SK-N-SH treated with all-trans-retinoic acid at 6 μM for 48 hours (cell line): ENCODE measurements around the gene SUFU.

Source experiments
- GLIS3 ChIP-seq: fragments of 250-450 bp; sonication (Bioruptor Pico); IDR thresholded peaks from 2 replicates; pipeline ENCODE4 v1.5.0; 2020; ENCODE audit warnings: mild to moderate bottlenecking, moderate library complexity
- ISL1 ChIP-seq: fragments of 250-450 bp; sonication (Bioruptor Pico); IDR thresholded peaks from 2 replicates; pipeline ENCODE4 v2.1.2; 2022; ENCODE audit warnings: mild to moderate bottlenecking, moderate library complexity
- TCF4 ChIP-seq: fragments of 250-450 bp; sonication (Bioruptor Pico); IDR thresholded peaks from 2 replicates; pipeline ENCODE4 v1.8.0; 2021; ENCODE audit warnings: mild to moderate bottlenecking, moderate library complexity, borderline replicate concordance
- TOX ChIP-seq: fragments of 250-450 bp; sonication (Bioruptor Pico); IDR thresholded peaks from 2 replicates; pipeline ENCODE4 v1.8.0; 2021; ENCODE audit warnings: mild to moderate bottlenecking, moderate library complexity, borderline replicate concordance
- ZFP3 ChIP-seq: fragments of 250-450 bp; sonication (Bioruptor Pico); IDR thresholded peaks from 2 replicates; pipeline ENCODE4 v1.5.0; 2020; ENCODE audit warnings: mild to moderate bottlenecking, moderate library complexity
- ZFP30 ChIP-seq: fragments of 450-650 bp; formaldehyde crosslinking; IDR thresholded peaks from 2 replicates; pipeline ENCODE4 v1.5.0; 2022; ENCODE audit warnings: mild to moderate bottlenecking, moderate library complexity
- ZNF8 ChIP-seq: fragments of 450-650 bp; formaldehyde crosslinking; IDR thresholded peaks from 2 replicates; pipeline ENCODE4 v1.5.0; 2020; ENCODE audit warnings: mild to moderate bottlenecking, moderate library complexity
- TF ChIP-seq, protein P1 (sequence below): fragments of 250-450 bp; sonication (Bioruptor Pico); IDR thresholded peaks from 2 replicates; pipeline ENCODE4 v1.8.0; 2020; ENCODE audit warnings: mild to moderate bottlenecking, moderate library complexity, borderline replicate concordance
- TF ChIP-seq, protein P2 (sequence below): fragments of 250-450 bp; sonication (Bioruptor Pico); IDR thresholded peaks from 2 replicates; pipeline ENCODE4 v1.5.1; 2020; ENCODE audit warnings: low read depth, mild to moderate bottlenecking, moderate library complexity

DNA sequence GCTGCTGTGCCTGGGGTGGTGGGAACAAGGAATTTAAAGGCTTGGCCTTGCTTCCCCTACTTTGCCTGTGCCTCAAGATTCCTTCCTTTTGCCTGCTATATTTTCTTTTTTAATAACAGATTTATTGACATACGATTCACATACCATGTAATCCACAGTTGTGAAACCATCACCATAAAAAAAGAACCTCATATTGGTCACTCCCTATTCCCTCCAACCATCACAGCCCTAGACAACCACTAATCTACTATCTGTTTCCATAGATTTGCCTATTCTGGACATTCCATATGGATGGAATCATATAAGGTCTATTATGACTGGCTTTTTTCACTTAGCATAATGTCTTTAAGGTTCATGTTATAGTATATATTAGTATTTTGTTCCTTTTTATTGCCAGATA is 81.3 kb downstream of the SUFU start:
- TF ChIP-seq, protein P1, sequence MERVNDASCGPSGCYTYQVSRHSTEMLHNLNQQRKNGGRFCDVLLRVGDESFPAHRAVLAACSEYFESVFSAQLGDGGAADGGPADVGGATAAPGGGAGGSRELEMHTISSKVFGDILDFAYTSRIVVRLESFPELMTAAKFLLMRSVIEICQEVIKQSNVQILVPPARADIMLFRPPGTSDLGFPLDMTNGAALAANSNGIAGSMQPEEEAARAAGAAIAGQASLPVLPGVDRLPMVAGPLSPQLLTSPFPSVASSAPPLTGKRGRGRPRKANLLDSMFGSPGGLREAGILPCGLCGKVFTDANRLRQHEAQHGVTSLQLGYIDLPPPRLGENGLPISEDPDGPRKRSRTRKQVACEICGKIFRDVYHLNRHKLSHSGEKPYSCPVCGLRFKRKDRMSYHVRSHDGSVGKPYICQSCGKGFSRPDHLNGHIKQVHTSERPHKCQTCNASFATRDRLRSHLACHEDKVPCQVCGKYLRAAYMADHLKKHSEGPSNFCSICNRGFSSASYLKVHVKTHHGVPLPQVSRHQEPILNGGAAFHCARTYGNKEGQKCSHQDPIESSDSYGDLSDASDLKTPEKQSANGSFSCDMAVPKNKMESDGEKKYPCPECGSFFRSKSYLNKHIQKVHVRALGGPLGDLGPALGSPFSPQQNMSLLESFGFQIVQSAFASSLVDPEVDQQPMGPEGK (CRISPR knock-in tag), result no peak
- no peak for TF ChIP-seq ISL1 (CRISPR knock-in tag)
- no peak for TF ChIP-seq TCF4 (CRISPR knock-in tag)
- TF ChIP-seq, protein P2, sequence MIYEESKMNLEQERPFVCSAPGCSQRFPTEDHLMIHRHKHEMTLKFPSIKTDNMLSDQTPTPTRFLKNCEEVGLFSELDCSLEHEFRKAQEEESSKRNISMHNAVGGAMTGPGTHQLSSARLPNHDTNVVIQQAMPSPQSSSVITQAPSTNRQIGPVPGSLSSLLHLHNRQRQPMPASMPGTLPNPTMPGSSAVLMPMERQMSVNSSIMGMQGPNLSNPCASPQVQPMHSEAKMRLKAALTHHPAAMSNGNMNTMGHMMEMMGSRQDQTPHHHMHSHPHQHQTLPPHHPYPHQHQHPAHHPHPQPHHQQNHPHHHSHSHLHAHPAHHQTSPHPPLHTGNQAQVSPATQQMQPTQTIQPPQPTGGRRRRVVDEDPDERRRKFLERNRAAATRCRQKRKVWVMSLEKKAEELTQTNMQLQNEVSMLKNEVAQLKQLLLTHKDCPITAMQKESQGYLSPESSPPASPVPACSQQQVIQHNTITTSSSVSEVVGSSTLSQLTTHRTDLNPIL (CRISPR knock-in tag), result no peak
- TF ChIP-seq ZFP30, result no peak
- no peak for TF ChIP-seq TOX (CRISPR knock-in tag)
- no peak for TF ChIP-seq ZFP3
- no peak for TF ChIP-seq GLIS3 (CRISPR knock-in tag)
- no peak for TF ChIP-seq ZNF8 (CRISPR knock-in tag)
